ENCODE results near the gene CAMK2A. TPM values are rescaled to one million over a fixed set of nuclear protein-coding genes. Genes with fewer than 3 reads are reported as not detected.

Gene CAMK2A
- total and polyA plus RNA-seq, 2 experiments from 2014 or later, result 1.2 to 2.6 TPM

DNA sequence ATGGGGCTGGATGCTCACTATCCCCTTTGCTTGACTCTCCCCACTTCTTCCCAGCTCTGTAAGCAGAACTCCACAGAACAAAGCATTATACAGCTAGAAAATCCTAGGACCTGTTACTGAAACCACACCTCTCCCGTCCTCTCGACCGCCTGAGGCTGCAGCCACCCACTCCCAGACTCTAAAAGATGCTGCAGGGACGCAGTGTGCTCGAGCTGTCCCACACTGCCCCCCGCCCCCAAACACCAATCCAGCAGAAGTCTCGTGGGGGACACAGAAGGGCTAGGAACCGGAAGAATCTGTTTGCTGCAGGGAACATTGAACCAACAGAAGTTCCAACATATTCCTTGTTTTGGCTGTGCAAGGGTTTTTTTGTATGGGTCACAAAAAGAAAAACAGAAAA lies 7.6 kb downstream of the CAMK2A start:
- Histone ChIP-seq H4K20me1 (ENCODE audit: insufficient read depth, poor library complexity, severe bottlenecking) (no peaks in the 10 kb centered on the region), H3K79me2 (no peaks in the 10 kb centered on the region), H3K27me3 (no peaks in the 10 kb centered on the region), H3K27ac (no peak overlapping the region), H2AFZ (no peak overlapping the region), H3K9me2 (replicated peaks; ENCODE audit: insufficient read depth) (no peaks in the 10 kb centered on the region), H3K36me3 (replicated peaks; ENCODE audit: insufficient read depth, low read depth) (no peaks in the 10 kb centered on the region), H3K4me3 (no peak overlapping the region), H3K4me1 (ENCODE audit: insufficient read depth) (peaks cover 13% of the 10 kb centered on the region), H3K9me3 (ENCODE audit: low read depth) (no peaks in the 10 kb centered on the region), H3K4me2 (no peak overlapping the region)
- WGBS (ENCODE audit: low lambda C conversion rate, missing lambda C conversion rate), result 83% methylated on average over 8 of the region's 8 CpGs
- TF ChIP-seq CTCF (IDR thresholded peaks at IDR 0.05; ENCODE audit: poor library complexity) (no peak), EZH2phosphoT487 (IDR thresholded peaks at IDR 0.05; ENCODE audit: low read depth, severe bottlenecking, unreplicated experiment) (no peak), EZH2 (IDR thresholded peaks at IDR 0.05; ENCODE audit: borderline replicate concordance) (no peak)
- no peak for DNase-seq (ENCODE audit: low spot score)

DNA sequence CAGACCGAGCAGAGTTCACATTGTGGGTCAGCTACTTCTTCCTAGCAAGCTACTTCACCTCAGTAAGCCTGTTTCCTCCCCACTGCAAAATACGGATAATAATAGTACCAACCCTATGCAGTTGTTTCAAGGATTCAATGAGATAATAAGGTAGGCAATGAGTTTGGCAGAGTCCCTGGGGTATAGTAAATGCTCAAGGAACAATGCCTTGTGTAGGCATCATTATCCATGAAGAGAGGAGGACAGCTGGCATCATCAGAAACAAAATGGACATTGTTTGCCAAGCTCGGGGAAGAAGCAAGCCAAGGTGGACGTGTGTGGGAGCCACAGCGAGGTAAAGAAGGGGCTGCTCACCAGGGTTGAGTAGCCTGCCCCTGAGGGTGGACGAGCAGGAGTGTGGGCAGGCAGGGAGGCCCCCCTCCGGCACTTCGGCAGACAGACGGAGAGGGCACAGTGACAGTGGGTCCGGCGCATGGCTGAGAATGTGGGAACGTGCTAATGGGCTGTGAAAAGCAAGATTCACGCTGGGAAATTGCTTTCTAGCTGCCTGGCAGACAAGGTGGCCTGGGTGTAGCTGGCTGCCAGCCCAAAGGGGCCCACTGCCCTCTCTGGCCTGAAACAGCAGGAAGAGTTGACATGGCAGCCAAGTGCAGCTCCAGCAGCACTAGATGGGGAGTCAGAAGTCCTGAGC lies 10.1 kb downstream of the CAMK2A start:
- H3K9me2 ChIP-seq (replicated peaks; ENCODE audit: insufficient read depth), result no peaks in the 10 kb centered on the region
- H2AFZ ChIP-seq, result no peak overlapping the region
- no peak for DNase-seq (ENCODE audit: low spot score)
- H3K4me3 ChIP-seq, result no peak overlapping the region
- H4K20me1 ChIP-seq (ENCODE audit: insufficient read depth, poor library complexity, severe bottlenecking), result no peaks in the 10 kb centered on the region
- peaks cover 13% of the 10 kb centered on the region for H3K4me1 ChIP-seq (ENCODE audit: insufficient read depth)
- TF ChIP-seq EZH2 (IDR thresholded peaks at IDR 0.05; ENCODE audit: borderline replicate concordance), result no peak
- no peak for TF ChIP-seq CTCF (IDR thresholded peaks at IDR 0.05; ENCODE audit: poor library complexity)
- H3K27me3 ChIP-seq, result no peaks in the 10 kb centered on the region
- no peaks in the 10 kb centered on the region for H3K79me2 ChIP-seq
- no peaks in the 10 kb centered on the region for H3K36me3 ChIP-seq (replicated peaks; ENCODE audit: insufficient read depth, low read depth)
- no peak overlapping the region for H3K27ac ChIP-seq
- H3K4me2 ChIP-seq, result no peak overlapping the region
- 73% methylated on average over 13 of the region's 13 CpGs for WGBS (ENCODE audit: low lambda C conversion rate, missing lambda C conversion rate)
- no peaks in the 10 kb centered on the region for H3K9me3 ChIP-seq (ENCODE audit: low read depth)

DNA sequence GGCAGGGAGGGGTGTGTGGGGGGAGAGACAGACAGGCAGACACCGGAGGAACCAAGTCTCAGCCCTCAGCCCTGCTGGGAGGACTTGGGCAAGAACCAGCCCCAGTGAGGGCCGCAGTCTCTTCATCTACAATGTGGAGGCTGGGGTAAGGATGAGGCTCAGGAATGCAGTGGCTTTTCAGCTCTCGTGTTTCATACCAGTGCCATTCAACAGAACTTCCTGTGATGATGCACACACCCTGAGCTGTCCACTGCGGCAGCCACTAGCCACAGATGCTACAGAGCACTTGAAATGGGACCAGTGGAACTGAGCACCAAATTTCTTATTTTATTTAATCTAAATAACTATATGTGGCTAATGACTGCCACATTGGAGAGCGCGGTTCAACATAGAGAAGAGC lies 10.7 kb downstream of the CAMK2A start:
- no peak overlapping the region for H3K4me2 ChIP-seq
- no peaks in the 10 kb centered on the region for H3K9me2 ChIP-seq (replicated peaks; ENCODE audit: insufficient read depth)
- no peaks in the 10 kb centered on the region for H3K9me3 ChIP-seq (ENCODE audit: low read depth)
- no peak for DNase-seq (ENCODE audit: low spot score)
- no peaks in the 10 kb centered on the region for H3K27me3 ChIP-seq
- peaks cover 13% of the 10 kb centered on the region for H3K4me1 ChIP-seq (ENCODE audit: insufficient read depth)
- no peaks in the 10 kb centered on the region for H3K79me2 ChIP-seq
- TF ChIP-seq EZH2 (IDR thresholded peaks at IDR 0.05; ENCODE audit: borderline replicate concordance), result no peak
- TF ChIP-seq EZH2phosphoT487 (IDR thresholded peaks at IDR 0.05; ENCODE audit: low read depth, severe bottlenecking, unreplicated experiment), result no peak
- TF ChIP-seq CTCF (IDR thresholded peaks at IDR 0.05; ENCODE audit: poor library complexity), result no peak
- 77% methylated on average over 6 of the region's 6 CpGs for WGBS (ENCODE audit: low lambda C conversion rate, missing lambda C conversion rate)
- H3K4me3 ChIP-seq, result no peak overlapping the region
- no peaks in the 10 kb centered on the region for H3K36me3 ChIP-seq (replicated peaks; ENCODE audit: insufficient read depth, low read depth)
- no peaks in the 10 kb centered on the region for H4K20me1 ChIP-seq (ENCODE audit: insufficient read depth, poor library complexity, severe bottlenecking)
- no peak overlapping the region for H3K27ac ChIP-seq
- no peak overlapping the region for H2AFZ ChIP-seq
